SU-DHL-6 (cell line): ENCODE results near the gene OSBPL10.

Experiments
- H2AFZ ChIP-seq: fragments of 200-600 bp; sonication (generic); 2 replicates; pipeline ENCODE4 v1.6.1; 2014; ENCODE audit warnings: low read depth, mild to moderate bottlenecking, moderate library complexity, mixed read lengths, antibody characterized with exemption, low read length; ENCODE audit not compliant: severe bottlenecking
- H3F3A ChIP-seq: fragments of 200-600 bp; shearing (Covaris generic); 2 replicates; pipeline ENCODE4 v1.6.0; 2016; ENCODE audit warnings: antibody characterized with exemption, mild to moderate bottlenecking; ENCODE audit not compliant: insufficient read depth
- H3K27ac ChIP-seq: fragments of 200-600 bp; sonication (generic); 2 replicates; pipeline ENCODE4 v1.5.1; 2016; ENCODE audit warnings: low read depth, mild to moderate bottlenecking, low read length, moderate library complexity, mixed read lengths
- H3K27me3 ChIP-seq: fragments of 200-600 bp; sonication (generic), shearing (Covaris generic); 2 replicates; pipeline ENCODE4 v1.6.0; 2014; ENCODE audit warnings: mild to moderate bottlenecking, low read length
- H3K36me3 ChIP-seq: fragments of 200-600 bp; sonication (generic); 2 replicates; pipeline ENCODE4 v1.6.1; 2014; ENCODE audit warnings: mild to moderate bottlenecking, low read length, mixed read lengths
- H3K4me2 ChIP-seq: fragments of 300-600, 200-600 bp; shearing (Covaris generic), sonication (generic); 2 replicates; pipeline ENCODE4 v1.6.0; 2014; ENCODE audit warnings: low read length, low read depth, mild to moderate bottlenecking; ENCODE audit not compliant: poor library complexity, severe bottlenecking
- H3K4me3 ChIP-seq: fragments of 200-600 bp; sonication (generic); 2 replicates; pipeline ENCODE4 v1.5.1; 2014; ENCODE audit warnings: antibody characterized with exemption, low read length, mild to moderate bottlenecking, mixed read lengths; ENCODE audit not compliant: insufficient read depth, poor library complexity, severe bottlenecking
- H3K79me2 ChIP-seq: fragments of 200-600 bp; sonication (generic); 2 replicates; pipeline ENCODE4 v1.6.1; 2014; ENCODE audit warnings: mild to moderate bottlenecking, low read length, moderate library complexity; ENCODE audit not compliant: insufficient read depth
- H3K9ac ChIP-seq: fragments of 200-600 bp; sonication (generic); 2 replicates; pipeline ENCODE4 v1.7.0; 2014; ENCODE audit warnings: mild to moderate bottlenecking, low read length
- H3K9me2 ChIP-seq: fragments of 200-600 bp; sonication (generic); replicated peaks from 2 replicates; pipeline ENCODE4 v1.6.1; 2014; ENCODE audit warnings: low read length; ENCODE audit not compliant: insufficient read depth
- H3K9me3 ChIP-seq: fragments of 200-600 bp; sonication (generic); 2 replicates; pipeline ENCODE4 v1.6.1; 2014; ENCODE audit warnings: low read length, mixed read lengths; ENCODE audit not compliant: insufficient read depth
- H4K20me1 ChIP-seq: fragments of 200-600 bp; sonication (generic); 2 replicates; pipeline ENCODE4 v1.6.1; 2014; ENCODE audit warnings: low read depth, mild to moderate bottlenecking, antibody characterized with exemption, low read length, moderate library complexity, mixed read lengths
- CTCF ChIP-seq: fragments of 200-600 bp; sonication (generic); IDR thresholded peaks from one replicate; pipeline ENCODE4 v1.5.1; 2017; ENCODE audit warnings: antibody characterized with exemption, mild to moderate bottlenecking, low read length, moderate library complexity; ENCODE audit not compliant: insufficient read depth, poor library complexity, severe bottlenecking
- EZH2phosphoT487 ChIP-seq: fragments of 200-600 bp; sonication (generic), shearing (Covaris generic); conservative IDR thresholded peaks from 2 replicates; pipeline ENCODE4 v1.6.1; 2018; ENCODE audit warnings: mild to moderate bottlenecking, antibody characterized with exemption, low read length, moderate library complexity, mixed read lengths

The OSBPL10 gene

DNA sequence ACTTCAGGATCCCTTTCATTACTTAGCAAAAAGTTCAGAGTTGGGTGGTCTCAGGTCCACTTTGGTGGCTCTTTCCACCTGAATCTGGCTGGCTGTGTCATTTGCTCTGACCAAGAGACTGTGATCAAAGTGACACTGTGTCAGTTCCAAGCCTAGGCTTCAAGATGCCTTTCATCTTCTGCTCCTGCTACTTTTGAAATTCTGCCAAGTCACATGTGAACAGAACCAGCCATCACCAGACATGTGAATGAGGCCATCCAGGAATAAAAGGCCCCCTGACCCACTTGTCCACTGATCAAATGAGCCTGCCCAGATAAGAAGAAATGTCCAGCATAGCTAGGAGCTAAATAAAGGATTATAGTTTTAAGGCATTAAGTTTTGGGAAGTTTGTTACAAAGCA, 132.2 kb downstream of the OSBPL10 start:
- no peak overlapping the region for H3K4me2 ChIP-seq
- H3K36me3 ChIP-seq: no peaks in the 10 kb centered on the region

DNA sequence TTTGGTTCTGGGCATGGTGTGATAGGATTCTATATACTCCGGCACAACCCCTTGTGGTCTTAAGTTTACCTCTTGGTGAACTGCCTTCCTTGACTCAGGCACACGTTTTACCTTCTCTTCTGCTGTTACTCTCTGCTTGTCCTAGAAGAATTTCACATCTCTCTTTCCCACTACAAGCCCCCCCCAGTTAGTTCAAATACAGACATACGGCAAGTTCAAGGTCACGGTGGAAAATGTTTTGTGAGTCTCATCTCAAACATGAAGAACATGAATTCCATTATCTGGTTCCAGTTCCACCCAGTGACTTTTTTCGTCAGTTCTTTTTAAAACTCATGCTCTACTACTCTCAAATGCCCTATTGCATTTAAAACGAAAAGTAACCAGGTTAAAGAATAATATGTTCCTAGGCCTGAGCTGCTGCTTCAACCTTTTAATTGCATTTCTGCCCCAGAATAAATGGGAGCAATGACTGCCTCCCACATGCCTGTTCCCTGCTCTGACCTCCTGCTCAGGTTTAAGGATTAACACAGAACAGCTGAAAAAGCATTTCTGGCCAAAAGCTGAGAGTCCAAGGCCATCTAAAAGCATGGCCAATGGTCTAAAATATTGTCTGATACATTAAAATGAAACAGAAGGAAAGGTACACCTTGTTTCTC, 132.8 kb downstream of the OSBPL10 start:
- H3K27me3 ChIP-seq: no peaks in the 10 kb centered on the region
- H3K79me2 ChIP-seq: peaks cover 97% of the 10 kb centered on the region
- no peak overlapping the region for H3K4me3 ChIP-seq
- no peaks in the 10 kb centered on the region for H3K36me3 ChIP-seq
- no peak overlapping the region for H2AFZ ChIP-seq
- peaks cover 7% of the 10 kb centered on the region for H3F3A ChIP-seq
- no peaks in the 10 kb centered on the region for H3K9me3 ChIP-seq
- H3K9ac ChIP-seq: no peak overlapping the region
- no peaks in the 10 kb centered on the region for H3K9me2 ChIP-seq
- peaks cover 3% of the 10 kb centered on the region; the same call in 1 of the 2 replicates for H4K20me1 ChIP-seq
- no peak for TF ChIP-seq EZH2phosphoT487
- TF ChIP-seq CTCF: no peak
- no peak overlapping the region for H3K27ac ChIP-seq
- no peak overlapping the region for H3K4me2 ChIP-seq

More for the DNA sequence above, 132.2 kb downstream of the OSBPL10 start:
- Histone ChIP-seq H3K27ac (peak overlapping the region; percentile 1; the same call in 1 of the 2 replicates), H4K20me1 (peaks cover 3% of the 10 kb centered on the region; the same call in 1 of the 2 replicates), H3F3A (peaks cover 13% of the 10 kb centered on the region), H3K79me2 (peaks cover 97% of the 10 kb centered on the region), H3K9ac (no peak overlapping the region), H3K4me3 (no peak overlapping the region), H3K9me3 (no peaks in the 10 kb centered on the region), H2AFZ (no peak overlapping the region), H3K9me2 (no peaks in the 10 kb centered on the region), H3K27me3 (no peaks in the 10 kb centered on the region)
- TF ChIP-seq CTCF: no peak
- TF ChIP-seq EZH2phosphoT487: no peak

- Histone ChIP-seq H3K27me3 (no peaks in the 10 kb centered on the region), H3K9me3 (no peaks in the 10 kb centered on the region), H3K4me3 (no peak overlapping the region), H4K20me1 (peaks cover 3% of the 10 kb centered on the region; the same call in 1 of the 2 replicates), H3K9me2 (no peaks in the 10 kb centered on the region), H3F3A (0 out of 2 replicates have a peak, but pooled peaks cover 2% of the 10 kb centered on the region), H3K27ac (no peak overlapping the region), H3K79me2 (peaks cover 97% of the 10 kb centered on the region), H3K36me3 (no peaks in the 10 kb centered on the region), H3K4me2 (no peak overlapping the region), H2AFZ (no peak overlapping the region), H3K9ac (no peak overlapping the region)
- no peak for TF ChIP-seq CTCF
- no peak for TF ChIP-seq EZH2phosphoT487
Observed at GRCh38 chr3:31847760-31848159, 133.3 kb downstream of the OSBPL10 start.
